HuH-7 (cell line): ENCODE measurements around the gene PHF5A.

Source experiments
- DNase-seq: peaks from one replicate; pipeline ENCODE4 v3.0.0; 2011; ENCODE audit warnings: low spot score

PHF5A gene

DNA sequence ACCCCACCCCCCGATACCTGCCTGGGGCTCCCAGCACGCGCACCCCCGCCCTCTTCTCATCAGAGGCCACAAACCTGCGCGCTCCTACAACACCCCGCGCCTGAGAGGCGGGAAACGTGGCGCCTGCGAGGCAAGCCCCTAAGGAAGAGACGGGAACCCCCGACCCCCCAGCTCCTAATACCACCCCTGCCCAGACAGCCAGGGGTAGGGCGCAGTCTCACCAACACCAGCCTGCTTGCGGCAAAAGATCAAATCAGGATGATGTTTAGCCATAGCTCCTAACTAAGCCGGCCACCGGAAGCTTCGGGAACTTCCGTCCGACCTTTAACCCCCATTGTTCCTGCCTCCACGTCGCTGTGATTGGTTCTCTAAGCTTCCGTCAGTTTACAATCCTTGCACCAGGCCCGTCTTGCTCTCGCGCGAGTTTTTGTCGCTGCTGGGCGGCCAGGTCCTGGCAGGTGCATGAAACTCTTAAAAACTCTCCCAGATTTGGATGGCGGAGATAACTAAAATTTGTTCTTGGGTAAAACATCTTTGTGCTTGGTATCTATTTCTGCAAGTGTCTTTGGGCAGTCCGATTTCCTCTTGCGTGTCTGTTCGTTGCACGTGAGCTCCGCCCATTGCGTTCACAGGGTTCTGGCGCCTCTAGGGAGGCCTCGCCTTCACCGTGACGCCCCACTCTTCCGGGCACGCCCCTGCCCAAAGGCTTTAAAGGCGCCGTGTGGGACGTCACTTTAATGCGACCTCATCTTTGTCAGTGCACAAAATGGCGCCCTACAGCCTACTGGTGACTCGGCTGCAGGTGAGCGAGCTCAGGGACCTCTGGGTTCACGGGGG, at the start of gene PHF5A, which contains the start of gene ACO2:
Gene PHF5A, minus strand, starts transcription at position 312 of the 837 bp plus-strand sequence. Its CDS starts 39 bp downstream, at position 273.
Gene ACO2, plus strand, starts transcription at position 737 of the 837 bp plus-strand sequence. Its CDS starts 30 bp downstream, at position 767.
- DNase-seq = peak; percentile 93

- no peak for DNase-seq
Observed at GRCh38 chr22:41518048-41518347, 49.5 kb upstream of the PHF5A start.

- peak; percentile 84 for DNase-seq
Observed at GRCh38 chr22:41517172-41518047, 48.9 kb upstream of the PHF5A start.

DNA sequence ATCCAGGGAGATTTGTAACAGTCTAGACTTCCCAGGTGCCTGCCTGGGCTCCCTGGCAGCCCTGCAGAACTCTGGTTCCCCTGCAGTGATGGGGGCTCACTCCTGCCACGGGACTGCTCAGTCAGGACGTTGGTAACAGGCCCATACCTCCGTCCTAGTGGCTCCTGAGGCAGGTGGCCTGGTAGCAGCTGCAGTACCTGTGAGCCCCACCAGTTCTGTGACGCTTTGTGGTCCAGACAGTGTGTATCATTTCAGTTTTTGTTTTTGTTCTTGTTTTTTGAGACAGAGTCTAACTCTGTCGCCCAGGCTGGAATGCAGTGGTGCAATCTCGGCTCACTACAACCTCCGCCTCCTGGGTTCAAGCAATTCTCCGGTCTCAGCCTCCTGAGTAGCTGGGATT, 48.0 kb upstream of the PHF5A start:
- no peak for DNase-seq

DNA sequence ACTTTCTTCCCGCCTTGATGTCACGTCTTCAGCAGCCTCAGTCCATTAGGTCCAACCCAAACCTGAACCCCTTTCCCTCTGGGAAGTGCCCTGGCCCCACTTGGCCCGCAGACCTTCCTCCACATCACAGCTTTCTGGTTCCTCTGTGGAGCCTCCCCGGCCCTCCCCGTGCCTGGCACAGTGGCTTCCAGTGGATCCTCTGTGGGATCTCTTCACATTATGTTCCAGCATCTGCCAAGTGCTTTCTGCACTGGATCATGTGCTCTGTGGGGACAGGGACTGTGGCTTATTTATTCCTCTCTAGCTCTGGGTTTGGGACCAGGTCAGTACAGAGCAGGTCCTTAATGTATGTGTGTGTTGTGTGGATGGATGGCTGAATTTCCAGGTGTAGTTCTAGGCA, 44.9 kb upstream of the PHF5A start:
- no peak for DNase-seq

- peak; percentile 82 for DNase-seq
Observed at GRCh38 chr22:41512421-41513194, 44.1 kb upstream of the PHF5A start.

DNA sequence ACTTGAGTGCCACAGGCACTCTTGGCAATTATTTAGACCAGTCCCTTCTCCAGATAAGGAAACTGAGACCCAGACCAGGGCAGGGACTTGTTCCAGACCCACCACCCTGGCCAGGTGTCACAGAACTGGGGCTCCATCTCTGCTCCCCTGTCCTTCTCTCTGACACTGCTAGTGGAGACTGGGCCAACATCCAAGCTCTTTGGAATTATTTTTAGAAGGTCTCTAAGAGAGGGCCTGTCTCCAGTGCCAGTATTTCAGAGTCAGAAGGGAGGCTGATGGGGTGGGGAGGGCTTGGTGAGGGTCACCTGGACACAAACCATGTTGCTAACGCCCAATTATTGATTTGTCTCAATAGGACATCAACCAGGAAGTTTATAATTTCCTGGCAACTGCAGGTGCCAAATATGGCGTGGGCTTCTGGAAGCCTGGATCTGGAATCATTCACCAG, 43.1 kb upstream of the PHF5A start:
- DNase-seq = no peak

- no peak for DNase-seq
Observed at GRCh38 chr22:41508770-41509170, 40.3 kb upstream of the PHF5A start.

- no peak for DNase-seq
Observed at GRCh38 chr22:41507330-41508063, 39.0 kb upstream of the PHF5A start.

- DNase-seq = no peak
Observed at GRCh38 chr22:41505511-41506220, 37.2 kb upstream of the PHF5A start.

DNA sequence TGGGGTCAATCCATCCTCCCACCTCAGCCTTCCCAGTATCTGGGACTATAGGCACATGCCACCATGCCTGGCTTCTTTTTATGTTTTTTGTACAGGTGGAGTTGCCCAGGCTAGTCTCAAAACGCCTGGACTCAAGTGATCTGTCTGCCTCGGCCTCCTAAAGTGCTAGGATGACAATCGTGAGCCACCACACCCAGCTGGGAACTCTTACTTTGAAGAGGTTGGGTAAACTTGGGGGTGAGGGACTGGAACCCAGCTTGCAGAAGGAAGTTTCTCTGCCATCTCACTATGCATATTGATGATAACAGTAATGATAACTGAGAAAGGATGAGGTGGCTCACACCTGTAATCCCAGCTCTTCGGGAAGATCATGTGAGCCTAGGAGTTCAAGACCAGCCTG, 36.3 kb upstream of the PHF5A start:
- no peak for DNase-seq

- no peak for DNase-seq
Observed at GRCh38 chr22:41504397-41504796, 35.9 kb upstream of the PHF5A start.

GRCh38 chr22:41501209-41501608, 32.7 kb upstream of the PHF5A start:
- peak; percentile 39 for DNase-seq

DNA sequence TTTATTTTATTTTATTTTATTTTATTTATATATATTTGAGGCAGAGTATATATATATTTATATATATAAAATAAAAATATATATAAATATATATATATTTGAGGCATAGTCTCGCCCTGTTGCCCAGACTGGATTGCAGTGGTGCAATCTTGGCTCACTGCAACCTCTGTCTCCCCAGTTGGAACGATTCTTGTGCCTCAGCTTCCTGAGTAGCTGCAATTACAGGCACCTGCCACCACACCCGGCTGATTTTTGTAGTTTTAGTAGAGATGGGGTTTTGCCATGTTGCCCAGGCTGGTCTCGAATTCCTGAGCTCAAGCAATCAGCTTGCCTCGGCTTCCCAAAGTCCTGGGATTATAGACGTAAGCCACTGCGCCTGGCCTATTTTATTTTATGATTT, 31.8 kb upstream of the PHF5A start:
- no peak for DNase-seq

DNA sequence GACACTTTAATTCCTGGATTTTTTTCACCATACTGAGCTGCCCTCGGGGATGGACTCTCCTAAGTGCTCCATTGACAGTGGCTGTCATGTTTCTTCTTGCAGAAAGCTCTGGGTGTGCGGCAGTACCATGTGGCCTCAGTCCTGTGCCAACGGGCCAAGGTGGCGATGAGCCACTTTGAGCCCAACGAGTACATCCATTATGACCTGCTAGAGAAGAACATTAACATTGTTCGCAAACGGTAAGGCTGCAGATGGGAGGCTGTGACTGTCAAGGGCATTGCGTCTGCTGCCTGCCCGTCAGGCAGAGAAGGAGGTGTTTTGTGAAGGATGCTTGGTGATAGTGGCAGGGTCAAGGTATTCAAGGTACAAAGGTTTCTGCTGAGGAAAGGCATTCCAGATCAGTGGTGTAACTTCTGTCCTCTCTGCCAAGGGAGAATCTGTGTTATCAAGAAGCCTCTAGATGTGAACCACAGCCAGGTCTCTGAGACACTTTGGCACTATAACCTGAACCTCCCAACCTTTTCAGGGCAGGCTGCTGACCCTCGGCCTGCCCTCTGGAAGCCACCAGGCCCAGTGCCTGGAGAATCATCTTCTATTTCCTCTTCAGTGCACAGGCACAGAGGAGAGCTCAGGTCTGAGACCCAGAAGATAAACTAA, 31.3 kb upstream of the PHF5A start:
- no peak for DNase-seq

GRCh38 chr22:41498303-41498835, 29.9 kb upstream of the PHF5A start:
- DNase-seq = no peak

GRCh38 chr22:41491374-41492100, 23.0 kb upstream of the PHF5A start:
- DNase-seq = no peak

- no peak for DNase-seq
Observed at GRCh38 chr22:41488596-41489385, 20.3 kb upstream of the PHF5A start.

DNA sequence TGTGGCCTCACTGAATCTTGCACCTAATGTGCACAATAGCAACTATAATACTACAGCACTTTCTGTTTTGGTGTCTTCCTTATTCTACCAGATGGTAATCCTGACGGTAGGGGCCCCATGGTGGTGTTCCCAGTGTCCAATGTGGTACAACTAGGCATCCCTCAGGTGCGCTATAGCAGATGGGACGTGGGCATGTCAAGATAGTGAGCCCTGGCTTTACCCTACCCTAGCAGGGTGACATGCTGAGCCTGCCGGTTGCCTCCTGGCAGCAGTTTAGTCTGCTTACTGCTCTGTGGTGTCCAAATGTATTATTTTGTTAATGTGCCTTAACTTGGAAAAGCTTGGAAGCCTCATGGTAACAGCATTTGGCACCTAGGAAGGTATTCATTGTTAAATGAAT, 19.6 kb upstream of the PHF5A start:
- no peak for DNase-seq
